ENCODE measurements around the gene TTLL4. TPM values are rescaled to one million over a fixed set of nuclear protein-coding genes. Genes with fewer than 3 reads are reported as not detected.

Gene TTLL4
- total RNA-seq, 1 donor from 2014 or later, result 116 TPM

GRCh38 chr2:218776488-218776887, 65.9 kb downstream of the TTLL4 start:
- no peak for TF ChIP-seq CTCF (conservative IDR thresholded peaks at IDR 0.05)
- peaks cover 29% of the 10 kb centered on the region for H3K36me3 Mint-ChIP-seq (ENCODE audit: low read depth)
- H3K4me1 Mint-ChIP-seq, result peaks cover 15% of the 10 kb centered on the region
- no peak for DNase-seq (ENCODE audit: low read depth, low spot score)
- no peak overlapping the region for H3K4me3 Mint-ChIP-seq
- H3K27ac Mint-ChIP-seq (ENCODE audit: unreplicated experiment), result no peak overlapping the region
- peaks cover 8% of the 10 kb centered on the region for H3K27me3 Mint-ChIP-seq (ENCODE audit: low read depth)
- H3K9me3 Mint-ChIP-seq, result peaks cover 6% of the 10 kb centered on the region

- Mint-ChIP-seq H3K36me3 (ENCODE audit: low read depth) (peaks cover 22% of the 10 kb centered on the region), H3K27ac (ENCODE audit: unreplicated experiment) (no peak overlapping the region), H3K4me3 (no peak overlapping the region), H3K4me1 (peaks cover 19% of the 10 kb centered on the region), H3K9me3 (peaks cover 6% of the 10 kb centered on the region), H3K27me3 (ENCODE audit: low read depth) (peaks cover 14% of the 10 kb centered on the region)
- DNase-seq (ENCODE audit: low read depth, low spot score), result no peak
- no peak for TF ChIP-seq CTCF (conservative IDR thresholded peaks at IDR 0.05)
These were observed 66.8 kb downstream of the TTLL4 start for GRCh38 chr2:218777276-218777990.

GRCh38 chr2:218780046-218780445, 69.4 kb downstream of the TTLL4 start:
- H3K36me3 Mint-ChIP-seq (ENCODE audit: low read depth), result peaks cover 14% of the 10 kb centered on the region
- H3K4me3 Mint-ChIP-seq, result peak overlapping the region; percentile 32
- TF ChIP-seq CTCF (conservative IDR thresholded peaks at IDR 0.05), result no peak
- H3K4me1 Mint-ChIP-seq, result peaks cover 22% of the 10 kb centered on the region
- H3K9me3 Mint-ChIP-seq, result peaks cover 6% of the 10 kb centered on the region
- no peak for DNase-seq (ENCODE audit: low read depth, low spot score)
- no peak overlapping the region for H3K27ac Mint-ChIP-seq (ENCODE audit: unreplicated experiment)
- peaks cover 28% of the 10 kb centered on the region for H3K27me3 Mint-ChIP-seq (ENCODE audit: low read depth)

- no peak for DNase-seq (ENCODE audit: low read depth, low spot score)
- TF ChIP-seq CTCF (conservative IDR thresholded peaks at IDR 0.05), result no peak
- peak overlapping the region; percentile 78 for H3K4me3 Mint-ChIP-seq
- H3K27me3 Mint-ChIP-seq (ENCODE audit: low read depth), result peaks cover 28% of the 10 kb centered on the region
- H3K27ac Mint-ChIP-seq (ENCODE audit: unreplicated experiment), result no peak overlapping the region
- H3K36me3 Mint-ChIP-seq (ENCODE audit: low read depth), result peaks cover 9% of the 10 kb centered on the region
- H3K9me3 Mint-ChIP-seq, result peaks cover 5% of the 10 kb centered on the region
- peaks cover 22% of the 10 kb centered on the region for H3K4me1 Mint-ChIP-seq
These were observed 70.4 kb downstream of the TTLL4 start for GRCh38 chr2:218780851-218781690.

GRCh38 chr2:218781691-218782527, 71.3 kb downstream of the TTLL4 start, which contains the start of gene CYP27A1:
TSS of gene CYP27A1 (plus strand) at chr2:218782147. CDS start at chr2:218782183, 36 bp downstream.
- Mint-ChIP-seq H3K27me3 (ENCODE audit: low read depth) (peaks cover 28% of the 10 kb centered on the region), H3K9me3 (peaks cover 4% of the 10 kb centered on the region), H3K36me3 (ENCODE audit: low read depth) (peaks cover 7% of the 10 kb centered on the region), H3K27ac (ENCODE audit: unreplicated experiment) (no peak within 1 kb of the TSS), H3K4me3 (peak within 1 kb of the TSS; percentile 78), H3K4me1 (peaks cover 22% of the 10 kb centered on the region)
- TF ChIP-seq CTCF (conservative IDR thresholded peaks at IDR 0.05), result no peak
- peak; percentile 16 for DNase-seq (ENCODE audit: low read depth, low spot score)
